GM19372 (cell line): ENCODE results near the gene TMEM86B.
A peak's percentile ranks its signal among the peaks of the same experiment; 100 is the strongest.

ENCODE experiments used
- ATAC-seq: cut with Tn5 transposase; IDR thresholded peaks from one replicate; pipeline ENCODE4 v1.9.1; 2021; ENCODE audit warnings: mild to moderate bottlenecking, low read depth, moderate library complexity; ENCODE audit not compliant: unreplicated experiment

The TMEM86B gene

GRCh38 chr19:55257461-55258420, 29.2 kb upstream of the TMEM86B start:
- ATAC-seq: no peak

DNA sequence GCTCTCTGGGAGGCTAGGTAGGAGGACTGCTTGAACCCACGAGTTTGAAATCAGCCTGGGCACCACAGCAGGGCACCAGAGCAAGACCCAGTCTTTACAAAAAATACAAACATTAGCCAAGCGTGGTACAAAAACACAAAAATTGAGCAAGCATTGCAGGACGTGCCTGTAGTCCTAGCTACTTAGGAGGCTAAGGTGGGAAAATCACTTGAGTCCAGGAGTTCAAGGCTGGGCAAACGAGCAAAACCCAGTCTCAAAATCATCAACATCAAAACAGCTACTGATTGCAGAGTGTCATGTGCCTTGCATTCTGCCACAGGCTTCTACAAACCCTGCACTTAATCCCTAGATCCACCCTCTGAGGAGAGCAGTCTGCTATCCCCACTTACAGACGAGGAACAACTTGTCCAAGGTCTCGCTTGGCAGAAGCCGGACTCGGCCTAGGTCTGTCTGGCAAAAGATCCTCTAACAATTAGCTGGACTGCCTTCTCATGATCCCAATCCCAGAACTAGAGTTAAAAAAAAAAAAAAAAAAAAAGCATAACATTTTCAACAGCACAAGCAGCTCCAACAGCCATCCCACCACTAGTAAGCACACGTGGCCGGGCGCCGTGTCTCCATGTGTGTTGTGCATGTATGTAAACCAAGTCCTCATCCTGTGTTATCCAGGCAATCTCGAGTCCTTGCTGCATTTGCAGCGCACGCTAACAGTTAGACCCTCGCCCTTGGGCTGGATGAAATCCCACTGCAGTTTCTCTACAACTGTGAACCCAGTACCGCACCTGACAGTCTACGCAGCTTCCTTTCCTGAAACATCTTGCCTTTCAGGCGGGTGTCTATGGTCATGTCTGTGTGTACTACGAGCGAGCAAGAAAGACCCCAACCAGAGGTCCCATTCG, 28.2 kb upstream of the TMEM86B start:
- ATAC-seq: no peak

GRCh38 chr19:55255618-55256423, 27.3 kb upstream of the TMEM86B start:
- no peak for ATAC-seq

DNA sequence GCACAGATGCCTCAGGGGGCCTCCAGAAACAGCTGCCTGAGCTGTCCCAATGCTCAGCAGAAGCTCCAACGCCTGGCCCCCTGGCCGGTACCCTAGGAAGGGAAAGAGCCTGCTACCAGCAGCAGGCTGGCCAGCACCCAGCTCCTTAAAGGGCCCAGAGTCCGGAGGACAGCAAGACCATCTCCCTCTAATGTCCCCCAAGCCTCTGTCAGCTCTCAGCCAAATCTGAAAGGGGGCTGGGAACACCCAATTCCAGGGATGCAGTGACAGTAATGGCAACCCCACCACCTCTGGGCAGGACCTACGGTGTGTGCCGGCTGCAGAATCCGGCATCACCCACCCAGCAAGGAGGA, 26.0 kb upstream of the TMEM86B start:
- ATAC-seq: no peak

GRCh38 chr19:55253842-55254624, 25.5 kb upstream of the TMEM86B start:
- ATAC-seq: peak; percentile 48

GRCh38 chr19:55252760-55253663, 24.4 kb upstream of the TMEM86B start:
- no peak for ATAC-seq

DNA sequence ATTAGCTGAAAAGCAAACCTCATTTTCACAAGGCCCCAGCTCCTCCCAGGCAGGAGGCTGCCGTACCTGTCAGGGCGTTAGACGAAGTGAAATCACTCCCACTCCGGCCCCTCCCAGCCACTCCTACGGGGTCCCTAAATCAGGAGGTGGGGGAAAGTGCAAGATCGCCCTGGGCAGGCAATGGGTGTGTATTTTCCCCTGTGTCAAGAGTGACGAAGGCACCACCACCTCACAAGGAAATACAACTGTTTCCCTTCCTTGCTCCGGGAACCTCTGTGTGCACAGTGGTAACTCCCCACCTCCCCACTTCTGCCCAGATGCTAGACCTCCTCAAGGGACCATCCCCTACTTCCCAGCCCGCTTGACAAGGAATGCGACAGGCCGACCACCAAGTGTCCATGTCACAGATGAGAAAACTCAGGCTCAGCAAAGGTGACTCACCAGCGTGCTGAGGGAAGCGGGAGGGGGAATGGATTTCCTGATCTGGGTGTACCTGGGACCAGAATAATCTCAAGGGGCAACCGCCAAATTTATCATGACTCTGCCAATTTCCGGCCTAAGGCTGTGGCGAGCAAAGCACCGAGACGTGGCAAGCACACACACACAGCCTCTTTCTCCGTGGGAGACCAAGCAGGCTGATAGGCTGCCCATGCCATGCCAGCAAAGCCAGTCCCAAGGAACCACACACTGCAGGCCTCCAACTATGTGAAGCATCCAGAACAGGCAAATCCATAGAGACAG, 22.9 kb upstream of the TMEM86B start:
- no peak for ATAC-seq

- ATAC-seq: no peak
Observed at GRCh38 chr19:55250262-55251036, 21.9 kb upstream of the TMEM86B start.

GRCh38 chr19:55249841-55250240, 21.3 kb upstream of the TMEM86B start:
- ATAC-seq: no peak

- no peak for ATAC-seq
Observed at GRCh38 chr19:55248704-55249103, 20.1 kb upstream of the TMEM86B start.

DNA sequence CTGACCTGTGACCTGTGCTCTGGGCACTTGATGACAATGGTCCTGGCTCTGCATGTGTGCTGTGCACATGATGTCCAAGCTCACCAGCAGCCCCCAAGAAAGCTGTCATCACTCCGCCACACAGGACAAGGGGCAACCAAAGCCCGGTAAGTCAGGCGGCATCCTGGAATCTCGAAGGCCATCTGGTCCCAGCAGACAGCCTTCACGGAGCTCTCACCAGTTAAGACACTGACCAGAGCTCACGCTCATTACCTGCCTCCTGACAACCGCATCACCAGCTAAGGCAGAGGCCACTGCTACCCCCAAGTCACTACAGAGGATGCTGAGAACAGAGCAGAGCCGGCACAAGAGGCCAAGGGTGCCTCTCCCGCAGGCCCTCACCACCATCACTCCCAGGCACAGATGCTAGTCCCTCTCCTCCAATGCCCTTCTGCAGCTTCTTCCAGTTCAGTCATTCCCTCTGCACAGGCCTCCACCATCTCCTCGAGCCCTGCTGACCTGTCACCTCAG, 19.7 kb upstream of the TMEM86B start:
- no peak for ATAC-seq

GRCh38 chr19:55247621-55248099, 19.1 kb upstream of the TMEM86B start:
- ATAC-seq: no peak

DNA sequence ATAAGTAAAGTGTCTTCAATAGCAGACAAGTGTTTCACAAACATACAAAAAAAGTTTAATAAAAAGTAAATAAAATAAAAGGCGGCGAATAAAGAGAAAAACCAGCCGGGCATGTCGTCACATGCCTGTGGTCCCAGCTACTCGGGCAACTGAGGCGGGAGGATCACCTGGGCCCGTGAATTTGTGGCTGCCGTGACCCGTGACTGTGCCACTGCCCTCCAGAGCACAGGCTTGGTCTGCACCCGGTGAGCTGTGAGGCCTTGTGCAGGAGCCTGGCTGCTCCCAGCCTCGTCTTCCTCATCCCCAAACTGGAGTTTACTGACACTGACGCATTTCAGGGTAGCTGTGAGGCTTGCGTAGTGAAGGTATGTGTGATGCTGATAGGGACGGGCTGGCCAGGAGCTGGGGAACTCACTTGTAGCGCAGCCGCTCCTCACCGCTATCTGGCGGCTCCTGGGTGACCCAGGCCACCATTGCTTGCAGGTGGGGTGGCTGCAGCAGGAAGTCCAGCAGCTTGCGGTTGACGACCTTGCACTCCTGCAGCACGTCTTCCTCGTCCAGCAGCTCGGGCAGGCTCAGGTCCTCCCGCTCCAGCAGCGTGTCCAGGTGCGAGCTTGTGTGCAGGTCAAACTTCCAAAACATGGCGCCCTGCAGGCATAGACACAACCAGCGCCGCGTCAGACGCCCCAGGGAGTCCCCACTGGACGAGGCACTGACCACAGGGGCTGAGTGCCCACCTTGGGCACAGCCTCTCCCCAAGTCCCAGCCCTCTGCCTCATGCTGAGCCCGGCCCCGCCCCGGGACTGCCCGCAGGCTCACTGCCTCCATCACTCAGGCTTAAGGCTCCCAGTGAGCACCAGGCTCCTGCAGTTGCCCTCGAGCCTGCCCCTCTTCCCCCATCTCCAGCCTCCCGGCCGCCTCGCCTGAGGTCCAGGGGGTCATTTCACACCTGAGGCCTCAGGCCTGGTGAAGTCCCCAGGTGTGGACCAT, 18.2 kb upstream of the TMEM86B start:
- no peak for ATAC-seq

GRCh38 chr19:55245236-55245904, 16.8 kb upstream of the TMEM86B start:
- ATAC-seq: no peak

DNA sequence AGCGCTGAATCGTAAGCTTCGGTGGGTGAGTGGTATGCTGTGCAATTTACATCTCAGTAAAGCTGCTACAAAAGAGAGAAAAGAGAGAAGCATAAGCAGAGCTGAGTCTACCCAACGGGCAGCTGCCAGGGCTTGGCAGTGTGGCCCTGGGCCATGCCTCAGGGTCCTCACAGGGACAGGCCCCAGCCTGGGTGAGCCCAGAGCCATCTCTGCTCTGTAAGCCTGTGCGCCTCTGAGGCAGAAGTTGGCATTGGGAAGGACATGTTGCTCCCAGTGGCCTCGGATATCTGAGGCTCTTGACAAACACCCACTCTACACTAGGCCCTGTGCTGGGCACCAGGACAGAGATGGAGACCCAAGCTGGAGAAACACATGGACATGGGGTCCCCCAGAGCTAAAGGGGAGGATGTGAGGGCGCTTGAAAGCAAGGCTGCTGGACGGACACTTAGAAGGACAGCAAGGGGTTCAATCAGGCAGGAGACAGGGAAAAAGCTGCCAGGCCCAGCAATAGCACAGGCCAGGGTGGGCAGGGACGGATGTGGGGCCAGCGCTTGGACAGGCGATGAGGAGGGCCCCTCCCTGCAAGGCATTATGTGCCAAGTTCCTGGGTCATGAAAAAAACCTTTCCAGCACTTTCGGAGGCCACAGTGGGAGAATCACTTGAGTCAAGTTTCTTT, 15.6 kb upstream of the TMEM86B start:
- ATAC-seq: no peak
